HCT116 (cell line): ENCODE results near the gene POC1B.

ENCODE experiments used
- CBX3 ChIP-seq: IDR thresholded peaks from 2 replicates; pipeline ENCODE4 v1.6.1; 2012; ENCODE audit warnings: low read depth
- CTCF ChIP-seq, 3 experiments: fragments of 200-600 bp in 1 of 3; sonication (generic) in 1 of 3; IDR thresholded peaks in 2 of 3; conservative IDR thresholded peaks in 1 of 3; 2 replicates each; pipeline ENCODE4 v1.5.1; 2012 to 2017; ENCODE audit warnings: low read depth in 2 of 3, low read length in 2 of 3, antibody characterized with exemption in 1 of 3, borderline replicate concordance in 1 of 3, control low read depth in 1 of 3, mild to moderate bottlenecking in 1 of 3, mixed read lengths in 1 of 3, mixed run types in 1 of 3, moderate library complexity in 1 of 3; ENCODE audit not compliant: insufficient read depth in 1 of 3
- EZH2phosphoT487 ChIP-seq: fragments of 200-600 bp; IDR thresholded peaks from 2 replicates; pipeline ENCODE4 v1.6.1; 2018; ENCODE audit warnings: antibody characterized with exemption, borderline replicate concordance
- JUND ChIP-seq: IDR thresholded peaks from 2 replicates; pipeline ENCODE4 v1.6.1; 2012
- POLR2A ChIP-seq: IDR thresholded peaks from 2 replicates; pipeline ENCODE4 v1.7.0; 2011; ENCODE audit warnings: borderline replicate concordance; ENCODE audit not compliant: insufficient read depth, insufficient read length; ENCODE audit errors: extremely low read depth
- TCF7L2 ChIP-seq: IDR thresholded peaks from 2 replicates; pipeline ENCODE4 v1.7.0; 2011; ENCODE audit warnings: borderline replicate concordance, inconsistent platforms; ENCODE audit not compliant: insufficient read depth, insufficient read length; ENCODE audit errors: extremely low read depth
- YY1 ChIP-seq: IDR thresholded peaks from 2 replicates; pipeline ENCODE4 v1.6.1; 2011; ENCODE audit warnings: low read length, low read depth, moderate library complexity, mild to moderate bottlenecking; ENCODE audit not compliant: insufficient replicate concordance; ENCODE audit errors: extremely low read depth
- ZFX ChIP-seq: fragments of 450-650 bp; IDR thresholded peaks from 2 replicates; pipeline ENCODE4 v1.6.1; 2017
- TF ChIP-seq, protein P1 (sequence below): IDR thresholded peaks from 2 replicates; pipeline ENCODE4 v1.6.1; 2012
- TF ChIP-seq, protein P2 (sequence below): IDR thresholded peaks from 2 replicates; pipeline ENCODE4 v1.6.1; 2012; ENCODE audit warnings: low read depth

- TF ChIP-seq TCF7L2 (no peak), CTCF (IDR thresholded peaks at IDR 0.05 in 2 of 3, conservative IDR thresholded peaks at IDR 0.05 in 1 of 3; ENCODE audit: borderline replicate concordance in 1 of 3, insufficient read depth in 1 of 3, low read depth in 2 of 3, low read length in 2 of 3) (no peak), YY1 (no peak), POLR2A (no peak), JUND (no peak), EZH2phosphoT487 (no peak), ZFX (no peak), CBX3 (no peak)
- TF ChIP-seq, protein P1, sequence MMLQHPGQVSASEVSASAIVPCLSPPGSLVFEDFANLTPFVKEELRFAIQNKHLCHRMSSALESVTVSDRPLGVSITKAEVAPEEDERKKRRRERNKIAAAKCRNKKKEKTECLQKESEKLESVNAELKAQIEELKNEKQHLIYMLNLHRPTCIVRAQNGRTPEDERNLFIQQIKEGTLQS: no peak
- TF ChIP-seq, protein P2, sequence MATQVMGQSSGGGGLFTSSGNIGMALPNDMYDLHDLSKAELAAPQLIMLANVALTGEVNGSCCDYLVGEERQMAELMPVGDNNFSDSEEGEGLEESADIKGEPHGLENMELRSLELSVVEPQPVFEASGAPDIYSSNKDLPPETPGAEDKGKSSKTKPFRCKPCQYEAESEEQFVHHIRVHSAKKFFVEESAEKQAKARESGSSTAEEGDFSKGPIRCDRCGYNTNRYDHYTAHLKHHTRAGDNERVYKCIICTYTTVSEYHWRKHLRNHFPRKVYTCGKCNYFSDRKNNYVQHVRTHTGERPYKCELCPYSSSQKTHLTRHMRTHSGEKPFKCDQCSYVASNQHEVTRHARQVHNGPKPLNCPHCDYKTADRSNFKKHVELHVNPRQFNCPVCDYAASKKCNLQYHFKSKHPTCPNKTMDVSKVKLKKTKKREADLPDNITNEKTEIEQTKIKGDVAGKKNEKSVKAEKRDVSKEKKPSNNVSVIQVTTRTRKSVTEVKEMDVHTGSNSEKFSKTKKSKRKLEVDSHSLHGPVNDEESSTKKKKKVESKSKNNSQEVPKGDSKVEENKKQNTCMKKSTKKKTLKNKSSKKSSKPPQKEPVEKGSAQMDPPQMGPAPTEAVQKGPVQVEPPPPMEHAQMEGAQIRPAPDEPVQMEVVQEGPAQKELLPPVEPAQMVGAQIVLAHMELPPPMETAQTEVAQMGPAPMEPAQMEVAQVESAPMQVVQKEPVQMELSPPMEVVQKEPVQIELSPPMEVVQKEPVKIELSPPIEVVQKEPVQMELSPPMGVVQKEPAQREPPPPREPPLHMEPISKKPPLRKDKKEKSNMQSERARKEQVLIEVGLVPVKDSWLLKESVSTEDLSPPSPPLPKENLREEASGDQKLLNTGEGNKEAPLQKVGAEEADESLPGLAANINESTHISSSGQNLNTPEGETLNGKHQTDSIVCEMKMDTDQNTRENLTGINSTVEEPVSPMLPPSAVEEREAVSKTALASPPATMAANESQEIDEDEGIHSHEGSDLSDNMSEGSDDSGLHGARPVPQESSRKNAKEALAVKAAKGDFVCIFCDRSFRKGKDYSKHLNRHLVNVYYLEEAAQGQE: no peak
These were observed 47.4 kb upstream of the POC1B start for GRCh38 chr12:89573051-89573810.
